Activated CD8-positive, alpha-beta T cell treated with anti-CD3 and anti-CD28 coated beads for 36 hours (primary cell): ENCODE results near the gene MYO9B. TPM values are rescaled to one million over a fixed set of nuclear protein-coding genes. Genes with fewer than 3 reads are reported as not detected.

Experiments used
- ATAC-seq: fragments of 200-7000 bp; cut with Tn5 transposase; one replicate; pipeline ENCODE4 v1.10.0; 2021; ENCODE audit warnings: mild to moderate bottlenecking, moderate library complexity
- CTCF ChIA-PET: fragments of 350-600 bp; sonication (Branson Sonifier 250); formaldehyde crosslinking; loops from one replicate; lab custom pipeline; 2021; ENCODE audit warnings: antibody characterized with exemption; lab: Charles Lee
- POLR2A ChIA-PET: fragments of 350-600 bp; sonication (Branson Sonifier 250); formaldehyde crosslinking; loops from one replicate; lab custom pipeline; 2021; ENCODE audit warnings: antibody characterized with exemption; lab: Charles Lee
- DNase-seq: peaks from one replicate; pipeline ENCODE4 v3.0.0-alpha.2; 2020
- H3K27ac Mint-ChIP-seq: one replicate; pipeline ENCODE4 v1.8.0; 2021; ENCODE audit warnings: mild to moderate bottlenecking, mixed read lengths
- H3K27me3 Mint-ChIP-seq: one replicate; pipeline ENCODE4 v1.8.0; 2021; ENCODE audit warnings: mixed read lengths
- H3K36me3 Mint-ChIP-seq: one replicate; pipeline ENCODE4 v1.8.0; 2021; ENCODE audit warnings: low read depth, mixed read lengths
- H3K4me1 Mint-ChIP-seq: one replicate; pipeline ENCODE4 v1.8.0; 2021; ENCODE audit warnings: low read depth, mixed read lengths
- H3K4me3 Mint-ChIP-seq: one replicate; pipeline ENCODE4 v1.8.0; 2021; ENCODE audit warnings: mild to moderate bottlenecking, moderate library complexity, mixed read lengths
- H3K9me3 Mint-ChIP-seq: one replicate; pipeline ENCODE4 v1.8.0; 2021; ENCODE audit warnings: mixed read lengths
- CTCF ChIP-seq: fragments of 200-600 bp; IDR thresholded peaks from one replicate; pipeline ENCODE4 v1.8.0; 2022; ENCODE audit warnings: antibody characterized with exemption, mild to moderate bottlenecking
- intact Hi-C: fragments of 100-400 bp; cut with micrococcal nuclease; formaldehyde crosslinking; loops from one replicate; pipeline ENCODE4 v1.10.0; 2022
- total RNA-seq, 2 experiments: library from RNA; stranded (reverse); gene quantifications; one replicate each; pipeline ENCODE4 v1.2.3, GENCODE V29; 2021

MYO9B gene
- total RNA-seq, 2 experiments from 2014 or later = 111 to 112 TPM

DNA sequence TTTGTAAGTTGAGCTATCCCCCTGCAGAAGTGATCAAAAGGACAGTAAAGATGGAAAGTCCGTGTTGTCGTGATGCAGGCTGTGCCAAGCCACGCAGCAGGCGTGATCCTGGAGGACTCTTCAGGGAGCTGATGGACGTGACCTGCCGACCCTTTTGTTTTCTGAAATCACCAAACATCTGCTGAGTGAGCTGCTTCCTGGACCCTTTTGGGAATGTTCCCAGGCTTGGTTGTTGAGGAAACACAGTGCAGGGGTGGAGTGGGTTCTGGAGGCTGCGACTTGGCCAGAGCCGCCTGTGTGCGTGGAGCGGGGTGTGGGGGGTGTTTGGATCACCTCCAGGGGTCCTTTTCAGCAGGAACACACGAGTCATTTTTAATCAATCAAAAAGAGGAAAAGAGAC lies 33.6 kb upstream of the MYO9B start:
- ATAC-seq = no peak
- Mint-ChIP-seq H3K27ac (no peak overlapping the region), H3K9me3 (no peaks in the 10 kb centered on the region), H3K36me3 (no peaks in the 10 kb centered on the region), H3K4me1 (no peaks in the 10 kb centered on the region), H3K27me3 (no peaks in the 10 kb centered on the region), H3K4me3 (no peak overlapping the region)
- no peak for DNase-seq
- intact Hi-C loops = no loop called here
- POLR2A ChIA-PET = no interaction called here
- CTCF ChIA-PET = interaction anchor here (1.6 kb wide), 1 partner anchor 11 kb away, joined by 4 read pairs; no protein-coding TSS in a partner anchor
- no peak for TF ChIP-seq CTCF

DNA sequence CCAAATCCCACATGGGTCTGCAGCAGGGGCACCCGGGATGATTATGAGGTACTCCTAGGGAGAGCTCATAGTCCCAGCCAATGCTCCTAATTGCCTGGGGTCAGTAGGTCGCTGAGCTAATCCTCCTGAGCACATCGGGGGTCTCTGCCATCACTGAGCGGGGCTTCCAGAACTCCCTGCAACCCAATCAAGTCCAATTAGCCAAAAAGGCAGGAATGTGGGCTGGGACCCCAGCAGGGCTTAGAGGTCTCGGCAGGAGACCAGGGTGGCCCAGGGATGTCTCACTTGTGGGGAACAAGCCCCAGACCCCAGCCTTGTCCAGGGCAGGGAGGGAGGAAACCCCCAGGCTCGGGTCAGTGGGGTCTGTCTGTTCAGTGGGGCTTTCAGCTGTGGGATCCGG lies 31.8 kb upstream of the MYO9B start:
- no peak overlapping the region for H3K4me3 Mint-ChIP-seq
- no peaks in the 10 kb centered on the region for H3K27me3 Mint-ChIP-seq
- intact Hi-C loops = no loop called here
- H3K9me3 Mint-ChIP-seq = no peaks in the 10 kb centered on the region
- H3K4me1 Mint-ChIP-seq = no peaks in the 10 kb centered on the region
- POLR2A ChIA-PET = no interaction called here
- ATAC-seq = no peak
- no peak for TF ChIP-seq CTCF
- H3K36me3 Mint-ChIP-seq = peaks cover 4% of the 10 kb centered on the region
- CTCF ChIA-PET = interaction anchor here (1.0 kb wide), 1 partner anchor 223 kb away, joined by 3 read pairs; the partner anchor contains the start of gene BABAM1
- no peak overlapping the region for H3K27ac Mint-ChIP-seq
- DNase-seq = no peak

- Mint-ChIP-seq H3K4me3 (no peak overlapping the region), H3K36me3 (peaks cover 11% of the 10 kb centered on the region), H3K4me1 (no peaks in the 10 kb centered on the region), H3K27ac (no peak overlapping the region), H3K27me3 (no peaks in the 10 kb centered on the region), H3K9me3 (no peaks in the 10 kb centered on the region)
- ChIA-PET POLR2A (no interaction called here), CTCF (no interaction called here)
- intact Hi-C loops = no loop called here
- DNase-seq = no peak
- no peak for ATAC-seq
- TF ChIP-seq CTCF = no peak
Measured at GRCh38 chr19:17045907-17046502, 29.6 kb upstream of the MYO9B start.

DNA sequence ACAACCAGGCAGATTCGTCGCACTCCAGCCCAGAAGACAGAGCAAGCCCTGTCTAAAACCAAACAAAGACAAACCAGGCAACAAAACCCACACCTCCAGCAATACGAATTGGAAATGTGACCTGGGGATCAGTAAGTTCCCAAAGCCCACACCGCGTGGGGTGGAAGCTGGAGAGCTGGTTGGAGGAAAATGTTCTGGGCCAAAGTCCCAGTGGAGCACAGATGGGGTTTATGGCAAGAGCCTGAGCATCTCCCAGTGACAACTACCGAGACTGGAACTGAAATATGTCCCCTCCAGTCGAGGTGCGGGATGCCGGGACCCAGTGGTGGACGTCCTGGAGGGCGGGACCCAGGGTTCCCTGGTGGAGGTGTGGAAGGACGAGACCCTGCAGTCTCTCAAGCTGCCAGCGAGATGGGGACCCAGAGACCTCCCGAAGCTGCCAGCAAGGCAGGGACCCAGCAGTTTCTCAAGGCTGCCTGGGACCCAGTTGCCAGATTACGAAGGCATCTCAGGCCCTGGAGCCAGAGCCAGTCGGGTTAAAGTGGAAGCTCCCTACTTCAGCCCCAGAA lies 26.6 kb upstream of the MYO9B start:
- ChIA-PET CTCF (no interaction called here), POLR2A (no interaction called here)
- Mint-ChIP-seq H3K9me3 (no peaks in the 10 kb centered on the region), H3K27ac (no peak overlapping the region), H3K4me3 (no peak overlapping the region), H3K4me1 (no peaks in the 10 kb centered on the region), H3K27me3 (no peaks in the 10 kb centered on the region), H3K36me3 (peaks cover 21% of the 10 kb centered on the region)
- no peak for TF ChIP-seq CTCF
- intact Hi-C loops = no loop called here
- DNase-seq = no peak
- no peak for ATAC-seq

DNA sequence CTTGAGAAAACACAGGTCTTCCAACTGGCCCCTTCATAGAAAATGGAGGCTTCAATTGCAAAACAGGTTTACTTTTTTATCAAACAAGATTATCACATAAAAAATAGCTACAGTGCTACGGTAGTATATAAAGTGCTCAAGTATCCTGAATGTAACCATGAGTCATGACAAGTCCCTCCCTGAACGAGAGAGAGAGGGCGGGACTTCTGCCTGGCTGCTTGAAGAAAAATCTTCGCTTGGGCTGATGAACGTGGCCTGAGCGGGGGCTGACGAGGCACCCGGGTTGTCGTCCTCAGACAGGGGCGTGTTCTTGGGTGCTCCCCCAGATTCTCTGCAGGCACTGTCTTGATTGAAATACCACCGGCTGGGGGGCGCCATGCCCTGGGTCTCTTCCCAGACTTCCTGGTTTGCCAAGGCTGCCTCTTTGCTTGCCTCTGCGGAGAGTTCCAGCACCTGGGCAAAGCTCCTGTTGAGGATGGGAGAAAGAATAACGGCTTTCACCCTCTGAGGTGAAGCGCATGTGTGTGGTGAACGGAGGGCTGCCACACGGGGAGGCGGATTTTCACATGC lies 25.8 kb upstream of the MYO9B start:
- no peak overlapping the region for H3K27ac Mint-ChIP-seq
- ATAC-seq (no peak), DNase-seq (no peak)
- H3K36me3 Mint-ChIP-seq = peaks cover 23% of the 10 kb centered on the region
- intact Hi-C loops = no loop called here
- CTCF ChIA-PET = no interaction called here
- POLR2A ChIA-PET = no interaction called here
- no peak overlapping the region for H3K4me3 Mint-ChIP-seq
- no peaks in the 10 kb centered on the region for H3K4me1 Mint-ChIP-seq
- no peaks in the 10 kb centered on the region for H3K9me3 Mint-ChIP-seq
- no peaks in the 10 kb centered on the region for H3K27me3 Mint-ChIP-seq
- no peak for TF ChIP-seq CTCF
